Measurements from ENCODE around the gene ST3GAL3. TPM values are rescaled to one million over a fixed set of nuclear protein-coding genes. Genes with fewer than 3 reads are reported as not detected.

ST3GAL3 gene
- total and polyA plus RNA-seq, 7 donors: 7.2 to 31.4 (median 21.3) TPM

- Histone ChIP-seq H3K9me3 (no peaks in the 10 kb centered on the region), H3K4me1 (peaks cover 0 to 32% (median 24%) of the 10 kb centered on the region in 4 donors), H3K27ac (no peak overlapping the region), H3K36me3 (peaks cover 3 to 53% (median 40%) of the 10 kb centered on the region in 4 donors), H3K27me3 (no peaks in the 10 kb centered on the region), H3K4me3 (no peak overlapping the region)
- intact Hi-C loops (cut with DNase I): no loop called here
- 42 to 65% methylated on average over 2 of the region's 2 CpGs for WGBS, 2 donors
- DNase-seq: no peak
- TF ChIP-seq CTCF (IDR thresholded peaks at IDR 0.05): no peak
- no peak for TF ChIP-seq POLR2A (IDR thresholded peaks at IDR 0.05)
- no peak for TF ChIP-seq POLR2AphosphoS5 (IDR thresholded peaks at IDR 0.05)
- no peak for TF ChIP-seq EP300 (IDR thresholded peaks at IDR 0.05)
Observed at GRCh38 chr1:43704838-43705237, 2.5 kb upstream of the ST3GAL3 start.

- WGBS, 2 donors: 65 to 77% methylated on average over 4 of the region's 4 CpGs
- intact Hi-C loops (cut with DNase I): no loop called here
- Histone ChIP-seq H3K27ac (no peak overlapping the region), H3K36me3 (peaks cover 3 to 48% (median 35%) of the 10 kb centered on the region in 4 donors), H3K27me3 (no peaks in the 10 kb centered on the region), H3K4me1 (peaks cover 0 to 32% (median 24%) of the 10 kb centered on the region in 4 donors), H3K4me3 (no peak overlapping the region), H3K9me3 (no peaks in the 10 kb centered on the region)
- no peak for TF ChIP-seq EP300 (IDR thresholded peaks at IDR 0.05)
- no peak for TF ChIP-seq POLR2AphosphoS5 (IDR thresholded peaks at IDR 0.05)
- no peak for TF ChIP-seq POLR2A (IDR thresholded peaks at IDR 0.05)
- no peak for DNase-seq
Observed at GRCh38 chr1:43705334-43705733, 2.0 kb upstream of the ST3GAL3 start.

- intact Hi-C loops (cut with DNase I): loop anchor here (2.0 kb wide), 1 partner anchor 177 kb away; no protein-coding TSS in a partner anchor
- TF ChIP-seq POLR2AphosphoS5 (IDR thresholded peaks at IDR 0.05): no peak
- TF ChIP-seq POLR2A (IDR thresholded peaks at IDR 0.05): no peak
- TF ChIP-seq CTCF (IDR thresholded peaks at IDR 0.05): no peak
- TF ChIP-seq EP300 (IDR thresholded peaks at IDR 0.05): no peak
- Histone ChIP-seq H3K4me3 (peak overlapping the region in 1 of 4 donors; percentile 92), H3K9me3 (no peaks in the 10 kb centered on the region), H3K36me3 (peaks cover 3 to 40% (median 30%) of the 10 kb centered on the region in 4 donors), H3K4me1 (peaks cover 0 to 33% (median 24%) of the 10 kb centered on the region in 4 donors), H3K27me3 (no peaks in the 10 kb centered on the region), H3K27ac (no peak overlapping the region)
- no peak for DNase-seq
- WGBS, 2 donors: 67 to 76% methylated on average over 5 of the region's 5 CpGs
Observed at GRCh38 chr1:43705982-43706597, 1.2 kb upstream of the ST3GAL3 start.

DNA sequence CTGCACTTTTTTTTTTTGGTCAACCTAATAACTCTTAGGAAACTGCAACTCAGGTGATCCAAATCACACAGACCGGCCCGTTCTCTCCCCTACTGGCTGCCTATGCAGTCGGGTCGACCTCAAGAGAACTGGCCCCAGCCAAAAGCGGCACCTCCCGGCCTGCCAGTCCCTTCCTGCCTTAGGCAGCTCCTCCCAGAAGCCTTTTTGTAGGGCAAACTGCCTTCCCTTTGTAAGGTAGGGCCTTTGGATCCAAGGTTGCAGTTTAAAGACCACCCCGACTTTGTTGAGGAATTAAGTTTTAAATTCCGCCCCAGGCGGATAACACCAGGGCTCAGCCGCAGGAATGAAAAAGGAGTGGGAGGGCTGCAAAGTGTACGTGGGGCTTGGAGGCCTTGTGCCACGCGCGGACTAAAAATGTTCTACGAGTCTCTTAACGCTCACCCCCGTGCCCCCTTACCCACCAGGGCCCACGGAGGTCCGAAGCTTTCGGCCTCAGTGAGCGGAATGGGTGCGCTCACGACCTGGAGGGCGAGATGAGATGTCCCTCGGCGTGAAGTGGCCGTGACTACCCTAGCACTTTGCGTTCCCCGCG, 642 bp upstream of the ST3GAL3 start:
- Histone ChIP-seq H3K27ac (peak overlapping the region; percentile 87 to 94 (median 90)), H3K4me1 (peaks cover 0 to 39% (median 30%) of the 10 kb centered on the region in 4 donors), H3K36me3 (peaks cover 3 to 34% (median 24%) of the 10 kb centered on the region in 4 donors), H3K27me3 (no peaks in the 10 kb centered on the region), H3K9me3 (no peaks in the 10 kb centered on the region), H3K4me3 (peak overlapping the region; percentile 72 to 92 (median 87))
- 2 to 4% methylated on average over 30 of the region's 30 CpGs for WGBS, 2 donors
- TF ChIP-seq POLR2AphosphoS5 (IDR thresholded peaks at IDR 0.05) (no peak), EP300 (IDR thresholded peaks at IDR 0.05) (no peak), CTCF (IDR thresholded peaks at IDR 0.05) (no peak), POLR2A (IDR thresholded peaks at IDR 0.05) (no peak)
- intact Hi-C loops (cut with DNase I): loop anchor here (2.0 kb wide), 1 partner anchor 178 kb away; no protein-coding TSS in a partner anchor
- no peak for DNase-seq

GRCh38 chr1:43708002-43708410, 670 bp downstream of the ST3GAL3 start:
- H3K4me3 ChIP-seq: peak overlapping the region; percentile 72 to 92 (median 87)
- WGBS, 2 donors: 0% methylated on average over 15 of the region's 15 CpGs
- peaks cover 3 to 21% (median 15%) of the 10 kb centered on the region in 4 donors for H3K36me3 ChIP-seq
- H3K27me3 ChIP-seq: no peaks in the 10 kb centered on the region
- H3K9me3 ChIP-seq: no peaks in the 10 kb centered on the region
- H3K4me1 ChIP-seq: peaks cover 0 to 41% (median 32%) of the 10 kb centered on the region in 4 donors
- intact Hi-C loops (cut with DNase I): no loop called here
- H3K27ac ChIP-seq: peak overlapping the region; percentile 87 to 94 (median 90)
- DNase-seq: no peak
- no peak for TF ChIP-seq POLR2AphosphoS5 (IDR thresholded peaks at IDR 0.05)
